ENCODE results near the gene TMEM72. TPM values are rescaled to one million over a fixed set of nuclear protein-coding genes. Genes with fewer than 3 reads are reported as not detected.

The TMEM72 gene
- polyA plus RNA-seq, 1 donor from 2014 or later, result 1.4 TPM

- Histone ChIP-seq H3K9me2 (ENCODE audit: insufficient read depth, low read length) (no peaks in the 10 kb centered on the region), H3K9ac (ENCODE audit: low read length) (no peak overlapping the region), H2AFZ (ENCODE audit: low read depth, low read length) (no peak overlapping the region), H4K20me1 (ENCODE audit: insufficient read depth) (no peaks in the 10 kb centered on the region), H3K27me3 (ENCODE audit: insufficient read depth, low read depth, low read length) (no peaks in the 10 kb centered on the region), H3F3A (ENCODE audit: insufficient read depth, low read length, poor library complexity, severe bottlenecking) (no peaks in the 10 kb centered on the region), H3K79me2 (replicated peaks; ENCODE audit: insufficient read depth, low read length) (no peaks in the 10 kb centered on the region), H3K4me2 (ENCODE audit: low read length) (no peak overlapping the region), H3K36me3 (ENCODE audit: insufficient read depth, low read length) (no peaks in the 10 kb centered on the region), H3K9me3 (ENCODE audit: low read length) (no peaks in the 10 kb centered on the region), H3K4me3 (ENCODE audit: low read length) (no peak overlapping the region), H3K27ac (ENCODE audit: low read length) (no peak overlapping the region)
- TF ChIP-seq EZH2 (IDR thresholded peaks at IDR 0.05; ENCODE audit: borderline replicate concordance, insufficient read depth, low read length, poor library complexity, severe bottlenecking) (no peak), SMC3 (conservative IDR thresholded peaks at IDR 0.05; ENCODE audit: poor library complexity) (no peak), EP300 (conservative IDR thresholded peaks at IDR 0.05; ENCODE audit: poor library complexity, severe bottlenecking) (no peak), TAF1 (IDR thresholded peaks at IDR 0.05; ENCODE audit: low read depth) (no peak), MXI1 (conservative IDR thresholded peaks at IDR 0.05; ENCODE audit: poor library complexity, severe bottlenecking) (no peak), CTCF (IDR thresholded peaks at IDR 0.05; ENCODE audit: poor library complexity, severe bottlenecking) (no peak)
- TF ChIP-seq, protein P1, sequence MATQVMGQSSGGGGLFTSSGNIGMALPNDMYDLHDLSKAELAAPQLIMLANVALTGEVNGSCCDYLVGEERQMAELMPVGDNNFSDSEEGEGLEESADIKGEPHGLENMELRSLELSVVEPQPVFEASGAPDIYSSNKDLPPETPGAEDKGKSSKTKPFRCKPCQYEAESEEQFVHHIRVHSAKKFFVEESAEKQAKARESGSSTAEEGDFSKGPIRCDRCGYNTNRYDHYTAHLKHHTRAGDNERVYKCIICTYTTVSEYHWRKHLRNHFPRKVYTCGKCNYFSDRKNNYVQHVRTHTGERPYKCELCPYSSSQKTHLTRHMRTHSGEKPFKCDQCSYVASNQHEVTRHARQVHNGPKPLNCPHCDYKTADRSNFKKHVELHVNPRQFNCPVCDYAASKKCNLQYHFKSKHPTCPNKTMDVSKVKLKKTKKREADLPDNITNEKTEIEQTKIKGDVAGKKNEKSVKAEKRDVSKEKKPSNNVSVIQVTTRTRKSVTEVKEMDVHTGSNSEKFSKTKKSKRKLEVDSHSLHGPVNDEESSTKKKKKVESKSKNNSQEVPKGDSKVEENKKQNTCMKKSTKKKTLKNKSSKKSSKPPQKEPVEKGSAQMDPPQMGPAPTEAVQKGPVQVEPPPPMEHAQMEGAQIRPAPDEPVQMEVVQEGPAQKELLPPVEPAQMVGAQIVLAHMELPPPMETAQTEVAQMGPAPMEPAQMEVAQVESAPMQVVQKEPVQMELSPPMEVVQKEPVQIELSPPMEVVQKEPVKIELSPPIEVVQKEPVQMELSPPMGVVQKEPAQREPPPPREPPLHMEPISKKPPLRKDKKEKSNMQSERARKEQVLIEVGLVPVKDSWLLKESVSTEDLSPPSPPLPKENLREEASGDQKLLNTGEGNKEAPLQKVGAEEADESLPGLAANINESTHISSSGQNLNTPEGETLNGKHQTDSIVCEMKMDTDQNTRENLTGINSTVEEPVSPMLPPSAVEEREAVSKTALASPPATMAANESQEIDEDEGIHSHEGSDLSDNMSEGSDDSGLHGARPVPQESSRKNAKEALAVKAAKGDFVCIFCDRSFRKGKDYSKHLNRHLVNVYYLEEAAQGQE (IDR thresholded peaks at IDR 0.05; ENCODE audit: borderline replicate concordance), result no peak
Observed at GRCh38 chr10:44925811-44926750, 14.9 kb downstream of the TMEM72 start.

- Histone ChIP-seq H3K79me2 (replicated peaks; ENCODE audit: insufficient read depth, low read length) (no peaks in the 10 kb centered on the region), H4K20me1 (ENCODE audit: insufficient read depth) (no peaks in the 10 kb centered on the region), H3K9ac (ENCODE audit: low read length) (no peak overlapping the region), H3K36me3 (ENCODE audit: insufficient read depth, low read length) (no peaks in the 10 kb centered on the region), H3K9me3 (ENCODE audit: low read length) (no peaks in the 10 kb centered on the region), H3K27ac (ENCODE audit: low read length) (no peak overlapping the region), H3K4me2 (ENCODE audit: low read length) (no peak overlapping the region), H3K4me3 (ENCODE audit: low read length) (no peak overlapping the region), H3K9me2 (ENCODE audit: insufficient read depth, low read length) (no peaks in the 10 kb centered on the region), H3K27me3 (ENCODE audit: insufficient read depth, low read depth, low read length) (no peaks in the 10 kb centered on the region), H3F3A (ENCODE audit: insufficient read depth, low read length, poor library complexity, severe bottlenecking) (no peaks in the 10 kb centered on the region), H2AFZ (ENCODE audit: low read depth, low read length) (no peak overlapping the region)
- TF ChIP-seq, protein P1 (IDR thresholded peaks at IDR 0.05; ENCODE audit: borderline replicate concordance), result no peak
- no peak for TF ChIP-seq TAF1 (IDR thresholded peaks at IDR 0.05; ENCODE audit: low read depth)
- no peak for TF ChIP-seq CTCF (IDR thresholded peaks at IDR 0.05; ENCODE audit: poor library complexity, severe bottlenecking)
- no peak for TF ChIP-seq EZH2 (IDR thresholded peaks at IDR 0.05; ENCODE audit: borderline replicate concordance, insufficient read depth, low read length, poor library complexity, severe bottlenecking)
- TF ChIP-seq POLR2AphosphoS5 (IDR thresholded peaks at IDR 0.05), result no peak
- no peak for TF ChIP-seq SMC3 (conservative IDR thresholded peaks at IDR 0.05; ENCODE audit: poor library complexity)
- TF ChIP-seq EP300 (conservative IDR thresholded peaks at IDR 0.05; ENCODE audit: poor library complexity, severe bottlenecking), result no peak
Observed at GRCh38 chr10:44926751-44927351, 15.7 kb downstream of the TMEM72 start.

All from neural cell (in vitro differentiated cells).